Tibial nerve (tissue), 4 donors: Measurements from ENCODE around the gene ARSG. TPM values are rescaled to one million over a fixed set of nuclear protein-coding genes. Genes with fewer than 3 reads are reported as not detected.

Experiments
- DNase-seq, 2 donors: peaks; one replicate each; pipeline ENCODE4 v3.0.0-alpha.2; 2019; ENCODE audit warnings: low spot score in 2 of 2
- H3K27ac ChIP-seq, 4 donors: fragments of 200-600 bp; sonication (generic) in 3 of 4; one replicate each; pipeline ENCODE4 v1.5.1; 2017 to 2019; ENCODE audit warnings: mild to moderate bottlenecking in 1 of 4
- H3K27me3 ChIP-seq, 2 donors: fragments of 200-600 bp; sonication (generic) in 1 of 2; one replicate each; pipeline versions ENCODE4 v1.5.1 to v1.6.0; 2017 to 2019
- H3K36me3 ChIP-seq, 3 donors: fragments of 200-600 bp; sonication (generic); one replicate each; pipeline ENCODE4 v1.5.1; 2018 to 2019
- H3K4me1 ChIP-seq, 4 donors: fragments of 200-600 bp; sonication (generic) in 3 of 4; one replicate each; pipeline ENCODE4 v1.5.1; 2017 to 2019
- H3K4me3 ChIP-seq, 4 donors: fragments of 200-600 bp; sonication (generic) in 3 of 4; one replicate each; pipeline ENCODE4 v1.5.1; 2017 to 2019; ENCODE audit warnings: mild to moderate bottlenecking in 1 of 4, moderate library complexity in 1 of 4
- H3K9me3 ChIP-seq, 4 donors: fragments of 200-600 bp; sonication (generic) in 3 of 4; one replicate each; pipeline ENCODE4 v1.5.1; 2017 to 2019
- EP300 ChIP-seq, 2 donors: sonication (generic); formaldehyde crosslinking; IDR thresholded peaks; one replicate each; pipeline ENCODE4 v1.6.1; 2017; ENCODE audit warnings: antibody characterized with exemption in 2 of 2, mild to moderate bottlenecking in 1 of 2
- POLR2A ChIP-seq, 2 donors: fragments of 450-650 bp; IDR thresholded peaks; one replicate each; pipeline ENCODE4 v1.6.1; 2017; ENCODE audit warnings: antibody characterized with exemption in 2 of 2, mild to moderate bottlenecking in 2 of 2, moderate library complexity in 2 of 2
- WGBS, 2 donors: methylation state at CpG; one replicate each; pipeline ENCODE4 v1.1.5; 2018; 5-methylcytosine and 5-hydroxymethylcytosine counted together
- total RNA-seq, 4 donors: library from RNA; depleted of rRNA; stranded (reverse); fragments of >200 nt; gene quantifications; one replicate each; pipeline ENCODE4 v1.1.0, GENCODE V29; 2016
- TF ChIP-seq, protein P1 (sequence below), 5 experiments: fragments of 200-600 bp in 3 of 5; fragments of 450-650 bp in 2 of 5; sonication (generic) in 3 of 5; IDR thresholded peaks; one replicate each; pipeline ENCODE4 v1.5.1; 2016 to 2019; ENCODE audit warnings: antibody characterized with exemption in 5 of 5, mild to moderate bottlenecking in 3 of 5, moderate library complexity in 2 of 5

The ARSG gene
- total RNA-seq, 4 donors from 2014 or later = 2.1 to 11.4 (median 4.1) TPM

GRCh38 chr17:68420065-68420464 is 128.8 kb downstream of the ARSG start:
- TF ChIP-seq POLR2A (IDR thresholded peaks at IDR 0.05) (no peak), EP300 (IDR thresholded peaks at IDR 0.05) (no peak)
- TF ChIP-seq, protein P1, sequence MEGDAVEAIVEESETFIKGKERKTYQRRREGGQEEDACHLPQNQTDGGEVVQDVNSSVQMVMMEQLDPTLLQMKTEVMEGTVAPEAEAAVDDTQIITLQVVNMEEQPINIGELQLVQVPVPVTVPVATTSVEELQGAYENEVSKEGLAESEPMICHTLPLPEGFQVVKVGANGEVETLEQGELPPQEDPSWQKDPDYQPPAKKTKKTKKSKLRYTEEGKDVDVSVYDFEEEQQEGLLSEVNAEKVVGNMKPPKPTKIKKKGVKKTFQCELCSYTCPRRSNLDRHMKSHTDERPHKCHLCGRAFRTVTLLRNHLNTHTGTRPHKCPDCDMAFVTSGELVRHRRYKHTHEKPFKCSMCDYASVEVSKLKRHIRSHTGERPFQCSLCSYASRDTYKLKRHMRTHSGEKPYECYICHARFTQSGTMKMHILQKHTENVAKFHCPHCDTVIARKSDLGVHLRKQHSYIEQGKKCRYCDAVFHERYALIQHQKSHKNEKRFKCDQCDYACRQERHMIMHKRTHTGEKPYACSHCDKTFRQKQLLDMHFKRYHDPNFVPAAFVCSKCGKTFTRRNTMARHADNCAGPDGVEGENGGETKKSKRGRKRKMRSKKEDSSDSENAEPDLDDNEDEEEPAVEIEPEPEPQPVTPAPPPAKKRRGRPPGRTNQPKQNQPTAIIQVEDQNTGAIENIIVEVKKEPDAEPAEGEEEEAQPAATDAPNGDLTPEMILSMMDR (IDR thresholded peaks at IDR 0.05) = no peak
- WGBS, 2 donors = 88 to 91% methylated on average over 14 of the region's 14 CpGs
- Histone ChIP-seq H3K4me1 (no peaks in the 10 kb centered on the region), H3K4me3 (no peak overlapping the region), H3K9me3 (peaks cover 0 to 42% (median 4%) of the 10 kb centered on the region in 4 donors), H3K27me3 (no peaks in the 10 kb centered on the region), H3K36me3 (peaks cover 0 to 69% (median 15%) of the 10 kb centered on the region in 3 donors), H3K27ac (no peak overlapping the region)
- no peak for DNase-seq

DNA sequence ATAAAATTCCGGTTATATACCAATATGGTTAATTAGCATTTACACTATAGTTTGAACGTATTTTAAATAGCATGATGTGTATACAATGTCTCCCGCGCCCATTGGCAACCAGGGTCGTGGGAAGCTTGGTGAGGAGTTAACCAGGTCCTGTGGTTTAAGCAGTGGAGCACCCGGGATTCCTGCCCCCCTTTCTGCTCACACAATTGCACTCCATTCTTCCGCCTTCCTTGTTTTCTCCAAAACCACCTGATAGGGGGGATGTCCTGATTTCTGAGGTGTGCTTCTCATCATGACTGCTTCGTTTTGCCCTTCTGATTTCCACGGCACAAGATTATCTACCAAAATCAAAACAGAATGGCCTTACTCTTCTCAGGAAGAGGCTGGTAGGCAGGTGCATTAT is 130.2 kb downstream of the ARSG start:
- no peaks in the 10 kb centered on the region for H3K4me1 ChIP-seq
- DNase-seq = no peak
- peaks cover 0 to 28% (median 0%) of the 10 kb centered on the region in 4 donors for H3K9me3 ChIP-seq
- H3K27me3 ChIP-seq = no peaks in the 10 kb centered on the region
- no peak overlapping the region for H3K4me3 ChIP-seq
- no peak for TF ChIP-seq POLR2A (IDR thresholded peaks at IDR 0.05)
- no peak for TF ChIP-seq EP300 (IDR thresholded peaks at IDR 0.05)
- TF ChIP-seq, protein P1 (IDR thresholded peaks at IDR 0.05) = no peak
- peaks cover 10 to 83% (median 15%) of the 10 kb centered on the region in 3 donors for H3K36me3 ChIP-seq
- H3K27ac ChIP-seq = no peak overlapping the region
- WGBS, 2 donors = 85 to 93% methylated on average over 9 of the region's 9 CpGs

GRCh38 chr17:68422821-68423220 is 131.5 kb downstream of the ARSG start:
- no peak for DNase-seq
- WGBS, 2 donors = 88 to 92% methylated on average over 8 of the region's 8 CpGs
- Histone ChIP-seq H3K27me3 (no peaks in the 10 kb centered on the region), H3K36me3 (peaks cover 15 to 96% (median 15%) of the 10 kb centered on the region in 3 donors), H3K27ac (no peak overlapping the region), H3K9me3 (peaks cover 0 to 18% (median 0%) of the 10 kb centered on the region in 4 donors), H3K4me1 (no peaks in the 10 kb centered on the region), H3K4me3 (no peak overlapping the region)
- TF ChIP-seq POLR2A (IDR thresholded peaks at IDR 0.05) (no peak), EP300 (IDR thresholded peaks at IDR 0.05) (no peak)
- TF ChIP-seq, protein P1 (IDR thresholded peaks at IDR 0.05) = no peak

GRCh38 chr17:68423251-68423650 is 132.0 kb downstream of the ARSG start:
- Histone ChIP-seq H3K36me3 (peaks cover 15 to 100% (median 15%) of the 10 kb centered on the region in 3 donors), H3K9me3 (peaks cover 0 to 16% (median 0%) of the 10 kb centered on the region in 4 donors), H3K4me3 (no peak overlapping the region), H3K27ac (no peak overlapping the region), H3K4me1 (no peaks in the 10 kb centered on the region), H3K27me3 (no peaks in the 10 kb centered on the region)
- WGBS, 2 donors = 95 to 98% methylated on average over 3 of the region's 3 CpGs
- TF ChIP-seq, protein P1 (IDR thresholded peaks at IDR 0.05) = no peak
- no peak for TF ChIP-seq EP300 (IDR thresholded peaks at IDR 0.05)
- no peak for TF ChIP-seq POLR2A (IDR thresholded peaks at IDR 0.05)
- DNase-seq = no peak

GRCh38 chr17:68424203-68424602 is 132.9 kb downstream of the ARSG start:
- no peak overlapping the region for H3K4me3 ChIP-seq
- peaks cover 0 to 14% (median 0%) of the 10 kb centered on the region in 4 donors for H3K9me3 ChIP-seq
- WGBS, 2 donors = 78 to 90% methylated on average over 12 of the region's 12 CpGs
- H3K27ac ChIP-seq = no peak overlapping the region
- H3K36me3 ChIP-seq = peaks cover 15 to 100% (median 15%) of the 10 kb centered on the region in 3 donors
- no peaks in the 10 kb centered on the region for H3K27me3 ChIP-seq
- no peak for TF ChIP-seq POLR2A (IDR thresholded peaks at IDR 0.05)
- TF ChIP-seq, protein P1 (IDR thresholded peaks at IDR 0.05) = no peak
- no peak for TF ChIP-seq EP300 (IDR thresholded peaks at IDR 0.05)
- no peaks in the 10 kb centered on the region for H3K4me1 ChIP-seq
- DNase-seq = no peak
